ENCODE results near the gene SH3PXD2B. TPM values are rescaled to one million over a fixed set of nuclear protein-coding genes. Genes with fewer than 3 reads are reported as not detected.
"Not testable (repeated sequence)": the region's sequence is repeated elsewhere in the genome, so short reads cannot be mapped to it uniquely, and the experiment has no call there.

Gene SH3PXD2B
- polyA plus RNA-seq, 3 donors: 0.19 to 0.77 (median 0.31) TPM

DNA sequence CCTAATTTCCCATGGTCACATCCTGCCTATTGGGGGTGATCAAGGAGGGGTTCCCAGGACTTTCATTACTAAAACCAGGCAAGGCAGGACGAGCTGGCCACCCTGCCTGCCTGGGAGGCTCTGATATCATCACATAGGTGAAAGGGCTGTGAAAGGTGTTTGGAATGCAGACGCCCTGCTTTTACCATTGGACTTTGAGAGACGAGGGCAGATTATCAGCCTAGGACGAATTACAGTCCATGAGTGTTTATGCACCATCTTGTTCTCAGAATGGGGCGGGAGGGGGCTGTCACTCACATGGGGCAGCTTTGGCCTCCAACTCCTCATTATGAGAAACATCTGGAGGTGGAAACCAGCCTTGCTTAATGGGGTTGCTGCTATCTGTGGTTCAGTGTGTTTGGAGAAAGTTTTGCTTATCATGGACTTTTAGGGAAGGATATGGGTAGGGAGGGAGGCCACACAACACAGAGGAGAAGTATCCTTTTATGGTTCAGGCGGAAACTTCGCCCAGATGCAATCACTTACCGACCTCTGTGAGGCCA lies 101.0 kb downstream of the SH3PXD2B start:
- H3K4me3 ChIP-seq (replicated peaks in 1 of 3; ENCODE audit: low read depth in 2 of 3, low read length in 3 of 3): no peak overlapping the region
- no peak overlapping the region for H2AFZ ChIP-seq (ENCODE audit: insufficient read depth, low read depth, low read length, poor library complexity, severe bottlenecking)
- peak overlapping the region in 4 of 7 donors; percentile 37 to 76 (median 43) for H3K27ac Mint-ChIP-seq
- peak overlapping the region in 1 of 2 donors; percentile 36 for H3K27ac ChIP-seq (ENCODE audit: low read depth in 1 of 2, low read length in 2 of 2)
- no peak overlapping the region for H3K4me3 Mint-ChIP-seq
- no peak overlapping the region for H3K4me2 ChIP-seq (replicated peaks; ENCODE audit: extremely low read depth, low read length, poor library complexity, severe bottlenecking)
- peaks cover 0 to 3% (median 0%) of the 10 kb centered on the region in 7 donors for H3K9me3 Mint-ChIP-seq
- TF ChIP-seq, protein P1, sequence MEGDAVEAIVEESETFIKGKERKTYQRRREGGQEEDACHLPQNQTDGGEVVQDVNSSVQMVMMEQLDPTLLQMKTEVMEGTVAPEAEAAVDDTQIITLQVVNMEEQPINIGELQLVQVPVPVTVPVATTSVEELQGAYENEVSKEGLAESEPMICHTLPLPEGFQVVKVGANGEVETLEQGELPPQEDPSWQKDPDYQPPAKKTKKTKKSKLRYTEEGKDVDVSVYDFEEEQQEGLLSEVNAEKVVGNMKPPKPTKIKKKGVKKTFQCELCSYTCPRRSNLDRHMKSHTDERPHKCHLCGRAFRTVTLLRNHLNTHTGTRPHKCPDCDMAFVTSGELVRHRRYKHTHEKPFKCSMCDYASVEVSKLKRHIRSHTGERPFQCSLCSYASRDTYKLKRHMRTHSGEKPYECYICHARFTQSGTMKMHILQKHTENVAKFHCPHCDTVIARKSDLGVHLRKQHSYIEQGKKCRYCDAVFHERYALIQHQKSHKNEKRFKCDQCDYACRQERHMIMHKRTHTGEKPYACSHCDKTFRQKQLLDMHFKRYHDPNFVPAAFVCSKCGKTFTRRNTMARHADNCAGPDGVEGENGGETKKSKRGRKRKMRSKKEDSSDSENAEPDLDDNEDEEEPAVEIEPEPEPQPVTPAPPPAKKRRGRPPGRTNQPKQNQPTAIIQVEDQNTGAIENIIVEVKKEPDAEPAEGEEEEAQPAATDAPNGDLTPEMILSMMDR (IDR thresholded peaks at IDR 0.05): no peak
- DNase-seq: peak in 1 of 3 donors; percentile 29
- H3K79me2 ChIP-seq (ENCODE audit: insufficient read depth, low read length): no peaks in the 10 kb centered on the region
- no peaks in the 10 kb centered on the region for H4K20me1 ChIP-seq (ENCODE audit: insufficient read depth, low read length)
- H3K4me1 Mint-ChIP-seq: no peaks in the 10 kb centered on the region
- intact Hi-C loops (cut with micrococcal nuclease): no loop called here
- H3K9ac ChIP-seq (ENCODE audit: insufficient read depth, low read length, poor library complexity, severe bottlenecking): no peak overlapping the region
- H3K27me3 ChIP-seq (ENCODE audit: control insufficient read depth in 2 of 2, insufficient read depth in 2 of 2, low read length in 2 of 2): no peaks in the 10 kb centered on the region
- no peaks in the 10 kb centered on the region for H3K36me3 ChIP-seq (replicated peaks in 1 of 2; ENCODE audit: control insufficient read depth in 1 of 2, insufficient read depth in 2 of 2, low read length in 2 of 2)
- peaks cover 0 to 11% (median 3%) of the 10 kb centered on the region in 3 donors for H3K27me3 Mint-ChIP-seq (ENCODE audit: low read depth in 3 of 3)
- H3K36me3 Mint-ChIP-seq: no peaks in the 10 kb centered on the region
- H3K4me1 ChIP-seq (ENCODE audit: control insufficient read depth in 1 of 2, insufficient read depth in 2 of 2, low read length in 2 of 2): peaks cover 0 to 3% of the 10 kb centered on the region in 2 donors
- H3K9me3 ChIP-seq (replicated peaks in 1 of 2; ENCODE audit: control insufficient read depth in 1 of 2, insufficient read depth in 1 of 2, low read length in 2 of 2): no peaks in the 10 kb centered on the region
- WGBS (ENCODE audit: insufficient coverage): 68% methylated on average over 5 of the region's 8 CpGs

DNA sequence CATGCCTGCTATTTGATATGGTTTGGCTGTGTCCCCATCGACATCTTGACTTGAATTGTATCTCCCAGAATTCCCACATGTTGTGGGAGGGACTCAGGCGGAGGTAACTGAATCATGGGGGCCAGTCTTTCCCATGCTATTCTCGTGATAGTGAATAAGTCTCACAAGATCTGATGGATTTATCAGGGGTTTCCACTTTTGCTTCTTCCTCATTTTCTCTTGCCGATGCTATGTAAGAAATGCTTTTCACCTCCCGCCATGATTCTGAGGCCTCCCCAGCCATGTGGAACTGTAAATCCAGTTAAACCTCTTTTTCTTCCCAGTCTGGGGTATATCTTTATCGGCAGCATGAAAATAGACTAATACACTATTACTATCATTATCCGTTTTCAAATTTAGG lies 101.8 kb downstream of the SH3PXD2B start:
- H3K27ac ChIP-seq (ENCODE audit: low read depth in 1 of 2, low read length in 2 of 2); H3K4me1 ChIP-seq (ENCODE audit: control insufficient read depth in 1 of 2, insufficient read depth in 2 of 2, low read length in 2 of 2); H3K9me3 ChIP-seq (replicated peaks in 1 of 2; ENCODE audit: control insufficient read depth in 1 of 2, insufficient read depth in 1 of 2, low read length in 2 of 2); H3K36me3 Mint-ChIP-seq; H3K4me1 Mint-ChIP-seq; H3K79me2 ChIP-seq (ENCODE audit: insufficient read depth, low read length); H3K27ac Mint-ChIP-seq; H3K27me3 ChIP-seq (ENCODE audit: control insufficient read depth in 2 of 2, insufficient read depth in 2 of 2, low read length in 2 of 2); H2AFZ ChIP-seq (ENCODE audit: insufficient read depth, low read depth, low read length, poor library complexity, severe bottlenecking); H3K4me3 ChIP-seq (replicated peaks in 1 of 3; ENCODE audit: low read depth in 2 of 3, low read length in 3 of 3); DNase-seq; H3K36me3 ChIP-seq (replicated peaks in 1 of 2; ENCODE audit: control insufficient read depth in 1 of 2, insufficient read depth in 2 of 2, low read length in 2 of 2); H3K4me3 Mint-ChIP-seq; H3K9ac ChIP-seq (ENCODE audit: insufficient read depth, low read length, poor library complexity, severe bottlenecking); H4K20me1 ChIP-seq (ENCODE audit: insufficient read depth, low read length); H3K9me3 Mint-ChIP-seq; H3K4me2 ChIP-seq (replicated peaks; ENCODE audit: extremely low read depth, low read length, poor library complexity, severe bottlenecking); intact Hi-C loops (cut with micrococcal nuclease): not testable (repeated sequence)
- peaks cover 0 to 11% (median 3%) of the 10 kb centered on the region in 3 donors for H3K27me3 Mint-ChIP-seq (ENCODE audit: low read depth in 3 of 3)
- 96% methylated on average over 4 of the region's 7 CpGs for WGBS (ENCODE audit: insufficient coverage)

Data from CD14-positive monocyte (primary cell).